ENCODE results near the gene ATP10B.
"Not testable (repeated sequence)": the region's sequence is repeated elsewhere in the genome, so short reads cannot be mapped to it uniquely, and the experiment has no call there.

ATP10B gene

GRCh38 chr5:160726721-160727120 is 125.3 kb downstream of the ATP10B start:
- Histone ChIP-seq H3K4me3 (ENCODE audit: extremely low read depth, insufficient read depth, low read length, poor library complexity, severe bottlenecking) (no peak overlapping the region), H3K9me3 (ENCODE audit: control insufficient read depth, low read length) (no peaks in the 10 kb centered on the region), H3K36me3 (ENCODE audit: control insufficient read depth, insufficient read depth, low read length) (no peaks in the 10 kb centered on the region), H3K4me1 (ENCODE audit: control insufficient read depth, insufficient read depth, low read length, poor library complexity, severe bottlenecking) (no peaks in the 10 kb centered on the region), H3K27ac (ENCODE audit: low read depth, low read length, severe bottlenecking) (no peak overlapping the region)
- WGBS, 2 experiments (ENCODE audit: insufficient coverage in 2 of 2) = 83% methylated on average over 1 of the region's 2 CpGs; no CpG with 5 or more reads in 1 of the 2 experiments

GRCh38 chr5:160720822-160721221 is 131.2 kb downstream of the ATP10B start:
- WGBS, 2 experiments (ENCODE audit: insufficient coverage in 2 of 2) = 89 to 94% methylated on average over 1 to 2 of the region's 3 CpGs

GRCh38 chr5:160715508-160715907 is 136.5 kb downstream of the ATP10B start:
- not testable (repeated sequence) for H3K36me3 ChIP-seq (ENCODE audit: control insufficient read depth, insufficient read depth, low read length); H3K9me3 ChIP-seq (ENCODE audit: control insufficient read depth, low read length); H3K4me3 ChIP-seq (ENCODE audit: extremely low read depth, insufficient read depth, low read length, poor library complexity, severe bottlenecking); H3K4me1 ChIP-seq (ENCODE audit: control insufficient read depth, insufficient read depth, low read length, poor library complexity, severe bottlenecking); H3K27ac ChIP-seq (ENCODE audit: low read depth, low read length, severe bottlenecking)
- 78 to 100% methylated on average over 1 to 2 of the region's 9 CpGs for WGBS, 2 experiments (ENCODE audit: insufficient coverage in 2 of 2)

More at GRCh38 chr5:160720822-160721221, 131.2 kb downstream of the ATP10B start:
- no peak overlapping the region for H3K27ac ChIP-seq (ENCODE audit: low read depth, low read length, severe bottlenecking)
- no peaks in the 10 kb centered on the region for H3K9me3 ChIP-seq (ENCODE audit: control insufficient read depth, low read length)
- H3K4me3 ChIP-seq (ENCODE audit: extremely low read depth, insufficient read depth, low read length, poor library complexity, severe bottlenecking) = no peak overlapping the region
- H3K4me1 ChIP-seq (ENCODE audit: control insufficient read depth, insufficient read depth, low read length, poor library complexity, severe bottlenecking) = no peaks in the 10 kb centered on the region
- H3K36me3 ChIP-seq (ENCODE audit: control insufficient read depth, insufficient read depth, low read length) = no peaks in the 10 kb centered on the region

- Histone ChIP-seq H3K4me1 (ENCODE audit: control insufficient read depth, insufficient read depth, low read length, poor library complexity, severe bottlenecking) (no peaks in the 10 kb centered on the region), H3K36me3 (ENCODE audit: control insufficient read depth, insufficient read depth, low read length) (no peaks in the 10 kb centered on the region), H3K4me3 (ENCODE audit: extremely low read depth, insufficient read depth, low read length, poor library complexity, severe bottlenecking) (no peak overlapping the region), H3K27ac (ENCODE audit: low read depth, low read length, severe bottlenecking) (no peak overlapping the region), H3K9me3 (ENCODE audit: control insufficient read depth, low read length) (peaks cover 10% of the 10 kb centered on the region)
- 86 to 100% methylated on average over 1 to 2 of the region's 5 CpGs for WGBS, 2 experiments (ENCODE audit: insufficient coverage in 2 of 2)
These were observed 148.3 kb downstream of the ATP10B start for GRCh38 chr5:160703547-160704189.

- Histone ChIP-seq H3K4me3 (ENCODE audit: extremely low read depth, insufficient read depth, low read length, poor library complexity, severe bottlenecking) (no peak overlapping the region), H3K4me1 (ENCODE audit: control insufficient read depth, insufficient read depth, low read length, poor library complexity, severe bottlenecking) (no peaks in the 10 kb centered on the region), H3K9me3 (ENCODE audit: control insufficient read depth, low read length) (peaks cover 10% of the 10 kb centered on the region), H3K36me3 (ENCODE audit: control insufficient read depth, insufficient read depth, low read length) (no peaks in the 10 kb centered on the region), H3K27ac (ENCODE audit: low read depth, low read length, severe bottlenecking) (no peak overlapping the region)
- no CpG with 5 or more reads among the region's 3 CpGs for WGBS, 2 experiments (ENCODE audit: insufficient coverage in 2 of 2)
These were observed 149.1 kb downstream of the ATP10B start for GRCh38 chr5:160702934-160703333.

- Histone ChIP-seq H3K4me1 (ENCODE audit: control insufficient read depth, insufficient read depth, low read length, poor library complexity, severe bottlenecking) (no peaks in the 10 kb centered on the region), H3K4me3 (ENCODE audit: extremely low read depth, insufficient read depth, low read length, poor library complexity, severe bottlenecking) (no peak overlapping the region), H3K36me3 (ENCODE audit: control insufficient read depth, insufficient read depth, low read length) (no peaks in the 10 kb centered on the region), H3K27ac (ENCODE audit: low read depth, low read length, severe bottlenecking) (no peak overlapping the region), H3K9me3 (ENCODE audit: control insufficient read depth, low read length) (peaks cover 10% of the 10 kb centered on the region)
- WGBS, 2 experiments (ENCODE audit: insufficient coverage in 2 of 2) = no CpG with 5 or more reads among the region's 2 CpGs
These were observed 149.7 kb downstream of the ATP10B start for GRCh38 chr5:160702311-160702803.

- no peaks in the 10 kb centered on the region for H3K4me1 ChIP-seq (ENCODE audit: control insufficient read depth, insufficient read depth, low read length, poor library complexity, severe bottlenecking)
- H3K9me3 ChIP-seq (ENCODE audit: control insufficient read depth, low read length) = peaks cover 10% of the 10 kb centered on the region
- H3K36me3 ChIP-seq (ENCODE audit: control insufficient read depth, insufficient read depth, low read length) = no peaks in the 10 kb centered on the region
These were observed 150.6 kb downstream of the ATP10B start for GRCh38 chr5:160701403-160701802.

GRCh38 chr5:160699301-160699700 is 152.7 kb downstream of the ATP10B start:
- Histone ChIP-seq H3K9me3 (ENCODE audit: control insufficient read depth, low read length) (peaks cover 5% of the 10 kb centered on the region), H3K4me1 (ENCODE audit: control insufficient read depth, insufficient read depth, low read length, poor library complexity, severe bottlenecking) (no peaks in the 10 kb centered on the region), H3K4me3 (ENCODE audit: extremely low read depth, insufficient read depth, low read length, poor library complexity, severe bottlenecking) (no peak overlapping the region), H3K36me3 (ENCODE audit: control insufficient read depth, insufficient read depth, low read length) (no peaks in the 10 kb centered on the region), H3K27ac (ENCODE audit: low read depth, low read length, severe bottlenecking) (no peak overlapping the region)
- WGBS, 2 experiments (ENCODE audit: insufficient coverage in 2 of 2) = 67 to 80% methylated on average over 1 of the region's 1 CpG

More at GRCh38 chr5:160701403-160701802, 150.6 kb downstream of the ATP10B start:
- no peak overlapping the region for H3K4me3 ChIP-seq (ENCODE audit: extremely low read depth, insufficient read depth, low read length, poor library complexity, severe bottlenecking)
- H3K27ac ChIP-seq (ENCODE audit: low read depth, low read length, severe bottlenecking) = no peak overlapping the region

GRCh38 chr5:160697281-160697680 is 154.7 kb downstream of the ATP10B start:
- H3K4me3 ChIP-seq (ENCODE audit: extremely low read depth, insufficient read depth, low read length, poor library complexity, severe bottlenecking) = no peak overlapping the region
- no peak overlapping the region for H3K27ac ChIP-seq (ENCODE audit: low read depth, low read length, severe bottlenecking)
- H3K9me3 ChIP-seq (ENCODE audit: control insufficient read depth, low read length) = no peaks in the 10 kb centered on the region
- no peaks in the 10 kb centered on the region for H3K4me1 ChIP-seq (ENCODE audit: control insufficient read depth, insufficient read depth, low read length, poor library complexity, severe bottlenecking)
- no peaks in the 10 kb centered on the region for H3K36me3 ChIP-seq (ENCODE audit: control insufficient read depth, insufficient read depth, low read length)
- WGBS, 2 experiments (ENCODE audit: insufficient coverage in 2 of 2) = 89 to 94% methylated on average over 2 to 3 of the region's 3 CpGs

- Histone ChIP-seq H3K9me3 (ENCODE audit: control insufficient read depth, low read length) (no peaks in the 10 kb centered on the region), H3K27ac (ENCODE audit: low read depth, low read length, severe bottlenecking) (no peak overlapping the region), H3K36me3 (ENCODE audit: control insufficient read depth, insufficient read depth, low read length) (no peaks in the 10 kb centered on the region), H3K4me1 (ENCODE audit: control insufficient read depth, insufficient read depth, low read length, poor library complexity, severe bottlenecking) (no peaks in the 10 kb centered on the region), H3K4me3 (ENCODE audit: extremely low read depth, insufficient read depth, low read length, poor library complexity, severe bottlenecking) (no peak overlapping the region)
- WGBS, 2 experiments (ENCODE audit: insufficient coverage in 2 of 2) = 100% methylated on average over 1 to 2 of the region's 2 CpGs
These were observed 157.1 kb downstream of the ATP10B start for GRCh38 chr5:160694896-160695295.

GRCh38 chr5:160693831-160694465 is 158.1 kb downstream of the ATP10B start:
- no peak overlapping the region for H3K27ac ChIP-seq (ENCODE audit: low read depth, low read length, severe bottlenecking)
- no peaks in the 10 kb centered on the region for H3K9me3 ChIP-seq (ENCODE audit: control insufficient read depth, low read length)
- H3K36me3 ChIP-seq (ENCODE audit: control insufficient read depth, insufficient read depth, low read length) = no peaks in the 10 kb centered on the region
- no peak overlapping the region for H3K4me3 ChIP-seq (ENCODE audit: extremely low read depth, insufficient read depth, low read length, poor library complexity, severe bottlenecking)
- 58 to 78% methylated on average over 5 to 6 of the region's 7 CpGs for WGBS, 2 experiments (ENCODE audit: insufficient coverage in 2 of 2)
- H3K4me1 ChIP-seq (ENCODE audit: control insufficient read depth, insufficient read depth, low read length, poor library complexity, severe bottlenecking) = no peaks in the 10 kb centered on the region
